ENCODE data around the gene PLK1. TPM values are rescaled to one million over a fixed set of nuclear protein-coding genes. Genes with fewer than 3 reads are reported as not detected.

Gene PLK1
- total and polyA plus RNA-seq, 2 of the 13 experiments (the other 11 are each of a cell fraction or from before 2014, with no cell fraction given): 71.5 to 76.3 TPM

GRCh38 chr16:23704772-23705516, 26.3 kb downstream of the PLK1 start (continued):
- TF ChIP-seq, protein P1, sequence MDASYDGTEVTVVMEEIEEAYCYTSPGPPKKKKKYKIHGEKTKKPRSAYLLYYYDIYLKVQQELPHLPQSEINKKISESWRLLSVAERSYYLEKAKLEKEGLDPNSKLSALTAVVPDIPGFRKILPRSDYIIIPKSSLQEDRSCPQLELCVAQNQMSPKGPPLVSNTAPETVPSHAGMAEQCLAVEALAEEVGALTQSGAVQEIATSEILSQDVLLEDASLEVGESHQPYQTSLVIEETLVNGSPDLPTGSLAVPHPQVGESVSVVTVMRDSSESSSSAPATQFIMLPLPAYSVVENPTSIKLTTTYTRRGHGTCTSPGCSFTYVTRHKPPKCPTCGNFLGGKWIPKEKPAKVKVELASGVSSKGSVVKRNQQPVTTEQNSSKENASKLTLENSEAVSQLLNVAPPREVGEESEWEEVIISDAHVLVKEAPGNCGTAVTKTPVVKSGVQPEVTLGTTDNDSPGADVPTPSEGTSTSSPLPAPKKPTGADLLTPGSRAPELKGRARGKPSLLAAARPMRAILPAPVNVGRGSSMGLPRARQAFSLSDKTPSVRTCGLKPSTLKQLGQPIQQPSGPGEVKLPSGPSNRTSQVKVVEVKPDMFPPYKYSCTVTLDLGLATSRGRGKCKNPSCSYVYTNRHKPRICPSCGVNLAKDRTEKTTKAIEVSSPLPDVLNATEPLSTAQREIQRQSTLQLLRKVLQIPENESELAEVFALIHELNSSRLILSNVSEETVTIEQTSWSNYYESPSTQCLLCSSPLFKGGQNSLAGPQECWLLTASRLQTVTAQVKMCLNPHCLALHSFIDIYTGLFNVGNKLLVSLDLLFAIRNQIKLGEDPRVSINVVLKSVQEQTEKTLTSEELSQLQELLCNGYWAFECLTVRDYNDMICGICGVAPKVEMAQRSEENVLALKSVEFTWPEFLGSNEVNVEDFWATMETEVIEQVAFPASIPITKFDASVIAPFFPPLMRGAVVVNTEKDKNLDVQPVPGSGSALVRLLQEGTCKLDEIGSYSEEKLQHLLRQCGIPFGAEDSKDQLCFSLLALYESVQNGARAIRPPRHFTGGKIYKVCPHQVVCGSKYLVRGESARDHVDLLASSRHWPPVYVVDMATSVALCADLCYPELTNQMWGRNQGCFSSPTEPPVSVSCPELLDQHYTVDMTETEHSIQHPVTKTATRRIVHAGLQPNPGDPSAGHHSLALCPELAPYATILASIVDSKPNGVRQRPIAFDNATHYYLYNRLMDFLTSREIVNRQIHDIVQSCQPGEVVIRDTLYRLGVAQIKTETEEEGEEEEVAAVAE (CRISPR knock-in tag; IDR thresholded peaks at IDR 0.05; ENCODE audit: borderline replicate concordance): no peak
- TF ChIP-seq, protein P2, sequence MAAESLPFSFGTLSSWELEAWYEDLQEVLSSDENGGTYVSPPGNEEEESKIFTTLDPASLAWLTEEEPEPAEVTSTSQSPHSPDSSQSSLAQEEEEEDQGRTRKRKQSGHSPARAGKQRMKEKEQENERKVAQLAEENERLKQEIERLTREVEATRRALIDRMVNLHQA (CRISPR knock-in tag; IDR thresholded peaks at IDR 0.05): no peak
- TF ChIP-seq, protein P3, sequence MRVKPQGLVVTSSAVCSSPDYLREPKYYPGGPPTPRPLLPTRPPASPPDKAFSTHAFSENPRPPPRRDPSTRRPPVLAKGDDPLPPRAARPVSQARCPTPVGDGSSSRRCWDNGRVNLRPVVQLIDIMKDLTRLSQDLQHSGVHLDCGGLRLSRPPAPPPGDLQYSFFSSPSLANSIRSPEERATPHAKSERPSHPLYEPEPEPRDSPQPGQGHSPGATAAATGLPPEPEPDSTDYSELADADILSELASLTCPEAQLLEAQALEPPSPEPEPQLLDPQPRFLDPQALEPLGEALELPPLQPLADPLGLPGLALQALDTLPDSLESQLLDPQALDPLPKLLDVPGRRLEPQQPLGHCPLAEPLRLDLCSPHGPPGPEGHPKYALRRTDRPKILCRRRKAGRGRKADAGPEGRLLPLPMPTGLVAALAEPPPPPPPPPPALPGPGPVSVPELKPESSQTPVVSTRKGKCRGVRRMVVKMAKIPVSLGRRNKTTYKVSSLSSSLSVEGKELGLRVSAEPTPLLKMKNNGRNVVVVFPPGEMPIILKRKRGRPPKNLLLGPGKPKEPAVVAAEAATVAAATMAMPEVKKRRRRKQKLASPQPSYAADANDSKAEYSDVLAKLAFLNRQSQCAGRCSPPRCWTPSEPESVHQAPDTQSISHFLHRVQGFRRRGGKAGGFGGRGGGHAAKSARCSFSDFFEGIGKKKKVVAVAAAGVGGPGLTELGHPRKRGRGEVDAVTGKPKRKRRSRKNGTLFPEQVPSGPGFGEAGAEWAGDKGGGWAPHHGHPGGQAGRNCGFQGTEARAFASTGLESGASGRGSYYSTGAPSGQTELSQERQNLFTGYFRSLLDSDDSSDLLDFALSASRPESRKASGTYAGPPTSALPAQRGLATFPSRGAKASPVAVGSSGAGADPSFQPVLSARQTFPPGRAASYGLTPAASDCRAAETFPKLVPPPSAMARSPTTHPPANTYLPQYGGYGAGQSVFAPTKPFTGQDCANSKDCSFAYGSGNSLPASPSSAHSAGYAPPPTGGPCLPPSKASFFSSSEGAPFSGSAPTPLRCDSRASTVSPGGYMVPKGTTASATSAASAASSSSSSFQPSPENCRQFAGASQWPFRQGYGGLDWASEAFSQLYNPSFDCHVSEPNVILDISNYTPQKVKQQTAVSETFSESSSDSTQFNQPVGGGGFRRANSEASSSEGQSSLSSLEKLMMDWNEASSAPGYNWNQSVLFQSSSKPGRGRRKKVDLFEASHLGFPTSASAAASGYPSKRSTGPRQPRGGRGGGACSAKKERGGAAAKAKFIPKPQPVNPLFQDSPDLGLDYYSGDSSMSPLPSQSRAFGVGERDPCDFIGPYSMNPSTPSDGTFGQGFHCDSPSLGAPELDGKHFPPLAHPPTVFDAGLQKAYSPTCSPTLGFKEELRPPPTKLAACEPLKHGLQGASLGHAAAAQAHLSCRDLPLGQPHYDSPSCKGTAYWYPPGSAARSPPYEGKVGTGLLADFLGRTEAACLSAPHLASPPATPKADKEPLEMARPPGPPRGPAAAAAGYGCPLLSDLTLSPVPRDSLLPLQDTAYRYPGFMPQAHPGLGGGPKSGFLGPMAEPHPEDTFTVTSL (CRISPR knock-in tag; IDR thresholded peaks at IDR 0.05; ENCODE audit: borderline replicate concordance): no peak
- TF ChIP-seq SRSF9 (IDR thresholded peaks at IDR 0.05; ENCODE audit: borderline replicate concordance, insufficient read depth, low read depth, low read length, poor library complexity, severe bottlenecking) (no peak), ZNF17 (CRISPR knock-in tag; IDR thresholded peaks at IDR 0.05) (no peak), ZNF264 (CRISPR knock-in tag; IDR thresholded peaks at IDR 0.05) (no peak), POGZ (CRISPR knock-in tag; IDR thresholded peaks at IDR 0.05) (no peak), SP140L (CRISPR knock-in tag; IDR thresholded peaks at IDR 0.05; ENCODE audit: borderline replicate concordance) (no peak), TP53 (CRISPR knock-in tag; conservative IDR thresholded peaks at IDR 0.05) (no peak), TAF15 (IDR thresholded peaks at IDR 0.05; ENCODE audit: low read depth, low read length, poor library complexity, severe bottlenecking) (no peak), SRSF1 (optimal IDR thresholded peaks at IDR 0.05; ENCODE audit: low read depth, low read length) (no peak), CHCHD3 (CRISPR knock-in tag; IDR thresholded peaks at IDR 0.05) (0 out of 2 replicates have a peak, but pooled peaks have one; percentile 28), TCF7L2 (IDR thresholded peaks at IDR 0.05; ENCODE audit: low read depth, low read length) (no peak), XBP1 (CRISPR knock-in tag; IDR thresholded peaks at IDR 0.05) (no peak), ZNF558 (CRISPR knock-in tag; IDR thresholded peaks at IDR 0.05; ENCODE audit: borderline replicate concordance) (no peak), ZNF296 (CRISPR knock-in tag; conservative IDR thresholded peaks at IDR 0.05) (0 out of 2 replicates have a peak, but pooled peaks have one; percentile 38), PRMT3 (CRISPR knock-in tag; IDR thresholded peaks at IDR 0.05; ENCODE audit: borderline replicate concordance, low read depth) (no peak)
- TF ChIP-seq, protein P4, sequence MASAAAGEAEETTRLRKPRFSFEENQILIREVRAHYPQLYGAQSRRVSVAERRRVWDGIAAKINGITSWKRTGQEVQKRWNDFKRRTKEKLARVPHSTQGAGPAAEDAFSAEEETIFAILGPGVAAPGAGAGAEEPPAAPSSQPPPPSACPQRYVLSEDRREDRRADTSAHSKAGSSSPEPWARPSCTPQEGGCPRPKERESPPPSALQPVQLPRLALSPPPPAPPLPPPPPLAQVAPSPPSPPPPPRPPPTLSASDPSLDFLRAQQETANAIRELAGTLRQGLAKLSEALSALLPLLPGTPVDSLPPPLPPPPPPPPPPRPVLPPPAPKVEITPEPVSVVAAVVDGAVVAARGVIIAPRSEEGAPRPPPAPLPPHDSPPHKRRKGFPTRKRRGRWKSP (CRISPR knock-in tag; IDR thresholded peaks at IDR 0.05): no peak

All from HepG2 (cell line).